KBM-7 (cell line): ENCODE results near the gene TNXB.
"Not testable (repeated sequence)": the region's sequence is repeated elsewhere in the genome, so short reads cannot be mapped to it uniquely, and the experiment has no call there.

ENCODE experiments used
- DNase-seq: peaks from one replicate; pipeline ENCODE4 v3.0.0-alpha.2; 2015
- in situ Hi-C: fragments of 300-500 bp; cut with MboI; formaldehyde crosslinking; loops from 2 replicates; pipeline ENCODE4 v1.14.3; 2020; ENCODE audit warnings: low sequenced_read_pairs, low pct_unique_long_range_greater_than_20kb, mixed read lengths

TNXB gene

GRCh38 chr6:32115623-32116022 is 6.5 kb upstream of the TNXB start:
- in situ Hi-C loops: no loop called here

DNA sequence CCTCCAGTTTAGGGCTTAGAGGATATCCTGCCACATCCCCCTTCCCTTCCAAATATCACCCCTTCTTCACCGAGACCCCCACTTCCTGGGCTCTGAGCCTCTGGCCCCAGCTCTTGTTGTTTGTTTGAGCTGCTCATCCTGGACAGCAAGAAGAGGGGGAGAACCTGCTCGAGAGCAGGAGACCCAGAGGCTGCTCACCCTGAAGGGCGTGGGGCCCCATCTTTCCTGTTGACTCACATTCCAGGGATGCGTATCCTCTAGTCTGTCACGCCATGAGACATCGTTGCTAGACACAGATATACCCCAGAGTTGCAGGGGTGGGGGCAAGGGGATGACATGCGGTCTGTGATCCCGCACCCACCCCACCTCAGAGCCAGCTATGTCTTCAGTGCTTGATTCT is 5.7 kb upstream of the TNXB start:
- no peak for DNase-seq
- in situ Hi-C loops: no loop called here

More at GRCh38 chr6:32115623-32116022, 6.5 kb upstream of the TNXB start:
- no peak for DNase-seq

DNA sequence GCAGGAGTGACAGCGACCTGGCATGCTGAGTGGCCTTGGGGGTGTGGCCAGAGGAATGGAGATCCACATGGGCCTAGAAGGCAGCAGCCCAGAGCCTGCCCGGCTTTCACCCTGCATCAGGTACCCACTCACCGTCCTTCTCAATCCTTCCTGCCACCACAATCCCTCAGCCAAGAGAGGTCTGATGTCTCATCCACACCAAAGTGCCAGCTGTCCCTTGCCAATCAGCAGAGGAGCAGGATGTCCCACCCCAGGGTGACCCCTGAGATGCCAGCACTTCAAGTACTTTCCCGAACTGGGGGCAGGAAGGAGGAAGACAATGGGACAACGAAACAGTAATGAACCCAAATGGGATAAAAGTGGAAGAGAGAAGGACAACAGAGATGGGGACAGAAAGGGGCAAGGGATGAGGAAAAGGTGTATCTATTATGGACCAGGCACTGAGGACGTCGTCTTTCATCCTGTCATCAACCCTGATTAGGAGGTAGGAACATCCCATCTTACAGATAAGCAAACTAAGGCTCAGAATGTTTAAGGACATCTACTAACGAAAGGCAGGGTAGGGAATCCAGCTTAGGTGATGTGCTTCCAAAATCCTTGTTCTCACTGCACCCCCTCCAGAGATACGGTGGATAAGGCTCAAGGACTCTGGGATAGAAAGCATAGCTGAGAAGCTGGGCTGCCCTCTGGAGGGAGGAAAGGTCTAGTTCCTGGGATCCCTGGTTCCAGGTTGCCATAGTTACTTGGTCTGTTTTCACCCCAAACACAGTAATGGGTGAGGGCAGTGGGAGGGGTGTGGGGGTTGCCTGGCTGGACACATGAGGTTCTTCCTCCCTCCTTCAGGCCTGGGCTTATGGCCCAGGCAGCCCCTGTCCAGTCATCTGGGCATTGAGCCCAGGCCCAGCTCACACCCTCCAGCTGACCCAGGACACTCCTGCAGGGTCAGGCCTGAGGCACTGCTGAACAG is 4.5 kb upstream of the TNXB start:
- DNase-seq: no peak
- in situ Hi-C loops: no loop called here

GRCh38 chr6:32112431-32112980 is 3.4 kb upstream of the TNXB start:
- no peak for DNase-seq
- in situ Hi-C loops: no loop called here

DNA sequence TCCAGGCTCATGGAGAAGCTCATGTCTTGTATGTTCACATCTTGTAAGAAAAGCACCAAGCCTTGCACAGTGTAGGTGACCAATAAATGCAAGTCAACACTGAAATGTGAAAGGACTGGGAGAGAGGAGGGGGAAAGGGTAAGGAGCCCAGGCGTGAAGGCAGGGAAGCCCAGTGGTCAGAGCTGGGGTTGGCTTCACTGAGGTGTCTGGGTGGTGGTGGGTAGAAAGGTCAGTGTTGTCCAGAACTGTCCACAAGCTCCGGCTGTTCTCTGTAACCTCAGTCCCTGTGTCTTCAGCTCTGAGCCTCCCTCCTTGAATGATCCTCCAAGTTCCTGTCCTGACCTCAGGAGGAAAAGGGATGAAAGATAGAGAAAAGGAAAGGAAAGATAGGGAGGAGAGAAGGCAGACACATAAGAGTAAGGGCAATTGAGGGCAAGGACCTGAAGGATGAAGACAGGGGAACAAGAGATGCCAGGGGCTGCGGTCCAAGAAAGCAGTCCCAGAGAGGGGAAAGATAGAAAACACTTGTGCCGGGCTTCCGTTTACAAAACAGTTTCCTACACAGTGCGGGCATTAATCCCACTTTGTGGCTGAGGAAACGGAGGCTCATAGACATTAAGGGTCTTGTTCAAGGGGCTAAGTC is 2.4 kb upstream of the TNXB start:
- in situ Hi-C loops: no loop called here
- no peak for DNase-seq

DNA sequence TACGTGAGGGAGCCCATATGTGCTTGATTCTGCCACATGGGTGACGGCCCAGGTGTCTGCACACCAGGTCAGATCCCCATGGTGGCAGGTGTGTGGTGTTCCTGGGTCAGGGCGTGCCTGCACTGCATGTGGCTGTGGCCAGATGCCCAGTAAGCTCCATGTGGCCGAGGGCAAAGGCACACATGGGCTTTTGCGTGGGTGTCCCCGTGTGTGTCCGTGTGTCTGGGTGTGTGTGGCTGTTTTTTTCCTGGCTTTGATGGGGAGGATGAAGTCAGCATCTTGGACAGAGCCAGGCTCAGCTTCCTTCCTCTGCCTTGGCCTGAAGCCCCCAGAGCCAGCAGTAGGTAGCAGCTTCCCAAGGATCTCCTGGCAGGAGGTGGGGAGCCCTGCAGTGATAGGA is 1.5 kb upstream of the TNXB start:
- no peak for DNase-seq
- in situ Hi-C loops: no loop called here

GRCh38 chr6:32109765-32110160 is 625 bp upstream of the TNXB start:
- in situ Hi-C loops: no loop called here
- no peak for DNase-seq

DNA sequence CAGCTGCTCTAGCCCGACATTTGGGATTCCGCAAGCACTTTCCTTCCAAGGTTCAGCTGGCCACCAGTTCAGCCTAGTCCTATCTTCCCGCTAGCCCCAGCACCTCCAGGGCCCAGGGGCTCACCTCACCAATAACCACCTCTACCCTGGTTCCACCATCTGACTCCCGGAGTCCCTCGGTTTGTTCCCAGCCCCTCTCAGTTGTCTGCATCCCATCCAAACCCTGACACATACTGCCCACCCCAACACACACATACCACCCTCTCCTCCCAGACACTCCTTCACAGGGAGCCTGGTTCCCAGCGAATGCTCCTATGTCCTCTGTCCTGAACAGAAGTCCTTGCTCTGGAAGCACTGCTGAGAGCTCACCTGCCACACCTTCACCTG is 418 bp downstream of the TNXB start:
- in situ Hi-C loops: no loop called here
- no peak for DNase-seq

DNA sequence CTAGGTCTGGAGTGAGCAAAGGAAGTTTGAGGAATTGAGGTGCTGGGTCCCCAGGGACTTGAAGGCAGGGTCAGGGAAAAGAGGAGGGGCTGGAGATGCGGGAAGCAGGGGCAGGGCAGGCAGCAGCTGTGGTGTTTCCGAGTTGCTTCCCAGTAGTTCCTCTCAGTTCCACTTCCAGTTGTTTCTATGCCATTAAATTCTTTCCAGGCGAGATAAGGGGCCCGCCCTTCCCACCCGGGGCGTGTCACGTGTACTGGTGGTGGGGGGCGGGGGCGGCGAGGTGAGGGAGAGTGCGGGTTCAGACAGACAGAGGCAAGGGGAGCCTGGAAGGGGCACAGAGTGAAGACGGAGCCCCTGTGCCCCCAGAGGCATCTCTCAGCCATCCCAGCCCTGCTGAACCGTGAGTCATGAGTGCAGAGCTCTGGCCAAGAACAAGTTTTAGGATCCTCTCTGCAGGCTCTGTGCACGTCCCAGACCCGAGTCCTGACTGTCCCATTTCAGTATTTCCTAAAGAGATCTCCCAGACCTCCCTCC is 977 bp downstream of the TNXB start:
- no peak for DNase-seq

GRCh38 chr6:32107406-32107805 is 1.7 kb downstream of the TNXB start:
- in situ Hi-C loops: no loop called here
- DNase-seq: no peak

More for the DNA sequence above, 977 bp downstream of the TNXB start:
- in situ Hi-C loops: no loop called here

- no peak for DNase-seq
- in situ Hi-C loops: no loop called here
These were observed 3.7 kb downstream of the TNXB start for GRCh38 chr6:32105433-32105832.

DNA sequence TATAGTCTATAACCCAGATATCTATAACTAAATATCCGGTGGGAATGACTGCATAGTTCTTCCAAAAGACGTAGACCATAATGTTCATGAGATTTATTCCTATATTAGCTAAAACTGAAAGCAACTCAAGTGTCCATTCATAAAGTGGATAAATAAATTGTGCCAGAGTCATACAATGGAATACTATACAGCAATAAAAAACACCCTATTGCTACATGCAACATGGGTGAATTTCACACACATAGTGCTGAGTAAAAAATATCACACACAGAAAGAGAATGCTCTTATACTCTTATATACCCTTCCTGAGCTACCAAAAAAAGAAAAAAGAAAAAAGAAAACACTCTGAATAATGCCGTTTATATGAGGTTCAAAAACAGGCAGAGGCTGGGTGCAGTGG is 6.9 kb downstream of the TNXB start:
- in situ Hi-C loops: no loop called here
- DNase-seq: no peak

DNA sequence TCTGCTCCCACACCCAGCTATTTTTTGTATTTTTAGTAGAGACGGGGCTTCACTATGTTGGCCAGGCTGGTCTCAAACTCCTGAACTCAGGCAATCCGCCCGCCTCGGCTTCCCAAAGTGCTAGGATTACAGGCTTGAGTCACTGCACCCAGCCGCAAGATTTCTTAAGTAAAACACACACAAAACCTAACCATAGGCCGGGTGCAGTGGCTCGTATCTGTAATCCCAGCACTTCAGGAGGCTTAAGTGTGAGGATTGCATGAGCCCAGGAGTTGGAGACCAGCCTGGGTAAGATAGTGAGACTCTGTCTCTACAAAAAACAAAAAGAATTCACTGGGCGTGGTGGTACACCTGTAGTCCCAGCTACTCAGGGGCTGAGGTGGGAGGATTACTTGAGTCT is 8.9 kb downstream of the TNXB start:
- in situ Hi-C loops, DNase-seq: not testable (repeated sequence)

DNA sequence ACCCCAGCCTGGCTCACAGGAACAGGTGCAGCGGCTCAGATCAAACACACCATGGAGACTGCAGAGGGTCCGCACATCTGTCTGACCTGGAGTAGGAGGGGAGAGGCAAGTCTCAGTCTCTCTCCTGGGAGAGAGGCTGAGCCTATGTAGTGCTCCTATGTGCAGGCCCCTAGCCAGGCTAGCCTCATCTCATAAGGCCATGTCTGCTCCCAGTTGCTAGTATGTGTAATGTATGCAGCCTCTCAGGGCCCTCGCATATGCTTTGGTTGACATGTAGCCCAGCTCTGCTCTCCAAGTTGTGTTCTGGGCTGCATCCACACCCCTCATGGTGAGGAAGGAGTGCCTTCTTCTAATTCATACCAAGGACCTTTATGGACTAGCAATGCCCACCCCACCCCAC is 11.8 kb downstream of the TNXB start:
- in situ Hi-C loops: no loop called here

GRCh38 chr6:32096394-32097258 is 12.5 kb downstream of the TNXB start:
- DNase-seq: no peak
- in situ Hi-C loops: no loop called here

More for the DNA sequence above, 11.8 kb downstream of the TNXB start:
- no peak for DNase-seq

DNA sequence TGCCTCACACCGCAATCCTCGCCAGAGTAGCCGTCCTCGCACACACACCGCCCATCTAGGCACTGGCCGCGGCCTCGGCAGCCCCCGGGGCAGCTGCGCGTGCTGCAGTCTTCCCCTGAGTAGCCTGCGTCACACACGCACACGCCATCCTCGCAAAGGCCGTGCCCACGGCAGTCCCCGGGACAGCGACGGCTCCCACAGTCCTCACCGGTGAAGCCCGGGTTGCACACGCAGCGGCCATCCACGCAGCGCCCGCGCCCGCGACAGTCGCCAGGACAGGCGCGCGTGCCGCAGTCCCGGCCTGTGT is 13.1 kb downstream of the TNXB start:
- in situ Hi-C loops: no loop called here
- DNase-seq: no peak

DNA sequence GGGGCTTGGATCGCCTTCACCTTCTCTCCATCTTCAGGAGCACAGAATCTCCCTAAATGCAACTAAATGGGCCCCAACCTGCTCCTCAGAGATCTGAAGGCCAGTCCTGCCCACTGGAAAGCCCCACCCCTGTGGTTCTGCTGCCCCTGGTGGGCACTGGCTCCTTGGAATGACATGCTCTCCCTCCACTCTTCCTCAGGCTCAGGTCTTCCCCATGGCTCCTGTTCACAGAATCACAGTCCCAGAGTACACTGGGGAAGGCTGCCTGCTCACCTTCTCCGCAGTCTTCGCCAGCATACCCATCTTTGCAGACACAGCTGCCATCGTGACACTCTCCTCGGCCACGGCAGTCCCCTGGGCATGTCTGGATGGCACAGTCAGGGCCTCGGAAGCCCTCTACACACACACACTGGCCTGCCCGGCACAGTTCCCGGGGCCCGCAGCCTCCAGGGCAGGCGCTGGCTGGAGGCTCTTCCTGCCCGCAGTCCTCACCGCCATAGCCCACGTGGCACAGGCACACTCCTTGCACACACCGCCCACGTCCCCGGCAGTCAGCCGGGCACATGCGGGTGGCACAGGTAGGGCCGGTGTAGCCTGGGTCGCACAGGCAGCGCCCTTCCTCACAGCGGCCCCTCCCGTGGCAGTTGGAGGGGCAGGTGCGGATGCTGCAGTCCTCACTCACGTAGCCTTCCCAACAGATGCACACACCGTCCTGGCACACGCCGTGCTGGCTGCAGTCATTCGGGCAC is 13.6 kb downstream of the TNXB start:
- in situ Hi-C loops: no loop called here
- no peak for DNase-seq

DNA sequence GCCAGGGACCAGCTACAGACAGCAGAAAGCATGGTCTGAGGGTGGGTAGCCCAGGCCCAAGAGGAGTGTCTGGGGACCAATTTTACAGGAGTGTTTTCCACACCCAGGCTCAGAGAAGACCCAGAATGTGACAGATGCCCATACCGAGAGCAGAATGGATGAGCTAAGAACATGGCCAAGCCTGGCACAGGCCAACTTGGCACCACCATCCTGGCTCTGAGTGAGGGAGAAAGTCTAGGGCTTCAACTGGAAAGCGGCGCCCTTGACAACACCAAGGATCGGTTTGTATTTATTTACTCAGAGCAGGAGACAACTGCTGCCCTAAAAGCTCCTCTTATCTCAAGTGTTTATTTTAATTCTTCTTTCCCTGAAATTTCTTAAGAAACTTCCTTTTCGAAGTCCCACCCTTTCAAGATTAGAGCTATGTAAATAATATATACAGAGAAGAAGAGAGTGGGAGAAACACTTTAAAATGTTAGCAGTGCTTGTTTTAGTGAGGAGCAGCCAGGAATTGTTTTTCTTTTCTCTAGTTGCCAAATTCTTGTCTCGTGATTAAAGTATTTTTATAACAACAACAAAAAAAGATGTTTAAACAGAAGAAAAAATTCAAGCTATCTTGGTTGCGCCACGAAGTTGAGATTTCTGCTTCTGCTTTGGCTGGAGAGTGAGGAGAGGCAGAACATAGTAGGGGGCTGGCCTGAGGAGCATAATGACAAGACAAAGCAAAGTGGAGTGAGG is 16.2 kb downstream of the TNXB start:
- in situ Hi-C loops: no loop called here

More for the DNA sequence above, 16.2 kb downstream of the TNXB start:
- DNase-seq: no peak
